ENCODE results near the gene TNNT3. TPM values are rescaled to one million over a fixed set of nuclear protein-coding genes. Genes with fewer than 3 reads are reported as not detected.
A peak's percentile ranks its signal among the peaks of the same experiment; 100 is the strongest.

The TNNT3 gene
- total RNA-seq, 1 experiment from 2014 or later, result 8.0 TPM

- H3K9me3 ChIP-seq (replicated peaks), result no peaks in the 10 kb centered on the region
- H3K4me3 ChIP-seq, result no peak overlapping the region
- no peak overlapping the region for H3K27ac ChIP-seq
- H3K27me3 ChIP-seq (replicated peaks), result no peaks in the 10 kb centered on the region; the same call in 1 of the 2 replicates
- no peaks in the 10 kb centered on the region for H3K36me3 ChIP-seq
- H3K4me1 ChIP-seq (replicated peaks), result no peaks in the 10 kb centered on the region
- DNase-seq (ENCODE audit: low read depth in 1 of 2, low spot score in 2 of 2), result no peak
Observed at GRCh38 chr11:1896923-1897322, 22.6 kb upstream of the TNNT3 start.

GRCh38 chr11:1899090-1899489 lies 20.4 kb upstream of the TNNT3 start:
- H3K36me3 ChIP-seq, result no peaks in the 10 kb centered on the region
- no peak for DNase-seq (ENCODE audit: low read depth in 1 of 2, low spot score in 2 of 2)
- no peak overlapping the region for H3K4me3 ChIP-seq
- H3K4me1 ChIP-seq (replicated peaks), result no peaks in the 10 kb centered on the region
- no peak overlapping the region for H3K27ac ChIP-seq
- no peaks in the 10 kb centered on the region; the same call in 1 of the 2 replicates for H3K27me3 ChIP-seq (replicated peaks)
- no peaks in the 10 kb centered on the region for H3K9me3 ChIP-seq (replicated peaks)

GRCh38 chr11:1899686-1900085 lies 19.8 kb upstream of the TNNT3 start:
- H3K4me1 ChIP-seq (replicated peaks), result no peaks in the 10 kb centered on the region
- no peaks in the 10 kb centered on the region; the same call in 1 of the 2 replicates for H3K27me3 ChIP-seq (replicated peaks)
- H3K4me3 ChIP-seq, result no peak overlapping the region
- no peak for DNase-seq (ENCODE audit: low read depth in 1 of 2, low spot score in 2 of 2)
- no peaks in the 10 kb centered on the region for H3K36me3 ChIP-seq
- H3K9me3 ChIP-seq (replicated peaks), result no peaks in the 10 kb centered on the region
- H3K27ac ChIP-seq, result no peak overlapping the region

- Histone ChIP-seq H3K4me1 (replicated peaks) (peaks cover 30% of the 10 kb centered on the region), H3K27me3 (replicated peaks) (no peaks in the 10 kb centered on the region), H3K4me3 (no peak overlapping the region), H3K36me3 (no peaks in the 10 kb centered on the region), H3K27ac (peak overlapping the region; percentile 52), H3K9me3 (replicated peaks) (no peaks in the 10 kb centered on the region)
- peak in 1 of 2 experiments; percentile 57 for DNase-seq (ENCODE audit: low read depth in 1 of 2, low spot score in 2 of 2)
Observed at GRCh38 chr11:1906181-1906580, 13.3 kb upstream of the TNNT3 start.

- DNase-seq (ENCODE audit: low read depth in 1 of 2, low spot score in 2 of 2), result peak in 1 of 2 experiments; percentile 10
- peak overlapping the region; percentile 52 for H3K27ac ChIP-seq
- no peak overlapping the region for H3K4me3 ChIP-seq
- no peaks in the 10 kb centered on the region for H3K27me3 ChIP-seq (replicated peaks)
- no peaks in the 10 kb centered on the region for H3K36me3 ChIP-seq
- no peaks in the 10 kb centered on the region for H3K9me3 ChIP-seq (replicated peaks)
- peaks cover 30% of the 10 kb centered on the region for H3K4me1 ChIP-seq (replicated peaks)
Observed at GRCh38 chr11:1906611-1907423, 12.7 kb upstream of the TNNT3 start.

- peaks cover 30% of the 10 kb centered on the region for H3K4me1 ChIP-seq (replicated peaks)
- peak overlapping the region; percentile 2; the same call in 1 of the 2 replicates for H3K27ac ChIP-seq
- no peaks in the 10 kb centered on the region for H3K27me3 ChIP-seq (replicated peaks)
- H3K4me3 ChIP-seq, result no peak overlapping the region
- H3K36me3 ChIP-seq, result no peaks in the 10 kb centered on the region
- no peaks in the 10 kb centered on the region for H3K9me3 ChIP-seq (replicated peaks)
- DNase-seq (ENCODE audit: low read depth in 1 of 2, low spot score in 2 of 2), result peak in 1 of 2 experiments; percentile 12
Observed at GRCh38 chr11:1908618-1909017, 10.9 kb upstream of the TNNT3 start.

- H3K4me1 ChIP-seq (replicated peaks), result peaks cover 30% of the 10 kb centered on the region
- no peak for DNase-seq (ENCODE audit: low read depth in 1 of 2, low spot score in 2 of 2)
Observed at GRCh38 chr11:1909524-1909923, 10.0 kb upstream of the TNNT3 start.

GRCh38 chr11:1912289-1912878 lies 7.1 kb upstream of the TNNT3 start:
- Histone ChIP-seq H3K36me3 (no peaks in the 10 kb centered on the region), H3K4me3 (no peak overlapping the region), H3K4me1 (replicated peaks) (peaks cover 12% of the 10 kb centered on the region; the same call in 1 of the 2 replicates), H3K9me3 (replicated peaks) (no peaks in the 10 kb centered on the region), H3K27me3 (replicated peaks) (no peaks in the 10 kb centered on the region), H3K27ac (no peak overlapping the region)
- no peak for DNase-seq (ENCODE audit: low read depth in 1 of 2, low spot score in 2 of 2)

More at GRCh38 chr11:1909524-1909923, 10.0 kb upstream of the TNNT3 start:
- H3K27ac ChIP-seq, result no peak overlapping the region
- no peak overlapping the region for H3K4me3 ChIP-seq
- H3K27me3 ChIP-seq (replicated peaks), result no peaks in the 10 kb centered on the region
- no peaks in the 10 kb centered on the region for H3K36me3 ChIP-seq
- H3K9me3 ChIP-seq (replicated peaks), result no peaks in the 10 kb centered on the region

GRCh38 chr11:1913271-1914060 lies 6.0 kb upstream of the TNNT3 start:
- no peak for DNase-seq (ENCODE audit: low read depth in 1 of 2, low spot score in 2 of 2)
- Histone ChIP-seq H3K27ac (no peak overlapping the region), H3K27me3 (replicated peaks) (no peaks in the 10 kb centered on the region), H3K4me3 (no peak overlapping the region), H3K36me3 (no peaks in the 10 kb centered on the region), H3K4me1 (replicated peaks) (peaks cover 8% of the 10 kb centered on the region; the same call in 1 of the 2 replicates), H3K9me3 (replicated peaks) (no peaks in the 10 kb centered on the region)

GRCh38 chr11:1915795-1916131 lies 3.7 kb upstream of the TNNT3 start:
- Histone ChIP-seq H3K4me1 (replicated peaks) (peaks cover under 1% of the 10 kb centered on the region), H3K36me3 (no peaks in the 10 kb centered on the region), H3K27me3 (replicated peaks) (no peaks in the 10 kb centered on the region), H3K27ac (no peak overlapping the region), H3K9me3 (replicated peaks) (no peaks in the 10 kb centered on the region), H3K4me3 (no peak overlapping the region)
- no peak for DNase-seq (ENCODE audit: low read depth in 1 of 2, low spot score in 2 of 2)

- Histone ChIP-seq H3K9me3 (replicated peaks) (no peaks in the 10 kb centered on the region), H3K4me1 (replicated peaks) (peaks cover 7% of the 10 kb centered on the region), H3K4me3 (no peak overlapping the region), H3K27ac (no peak overlapping the region), H3K27me3 (replicated peaks) (no peaks in the 10 kb centered on the region), H3K36me3 (no peaks in the 10 kb centered on the region)
- DNase-seq (ENCODE audit: low read depth in 1 of 2, low spot score in 2 of 2), result no peak
Observed at GRCh38 chr11:1916132-1916985, 3.1 kb upstream of the TNNT3 start.

GRCh38 chr11:1916986-1917522 lies 2.4 kb upstream of the TNNT3 start:
- no peak overlapping the region for H3K27ac ChIP-seq
- no peak for DNase-seq (ENCODE audit: low read depth in 1 of 2, low spot score in 2 of 2)
- H3K4me1 ChIP-seq (replicated peaks), result peaks cover 14% of the 10 kb centered on the region
- no peaks in the 10 kb centered on the region for H3K27me3 ChIP-seq (replicated peaks)
- H3K36me3 ChIP-seq, result no peaks in the 10 kb centered on the region
- no peak overlapping the region for H3K4me3 ChIP-seq
- no peaks in the 10 kb centered on the region for H3K9me3 ChIP-seq (replicated peaks)

Data from SJSA1 (cell line).